Cardiac fibroblast (primary cell): ENCODE data around the gene HLA-B.

Source experiments
- DNase-seq, 2 donors: peaks; one replicate each; pipeline versions ENCODE4 v3.0.0 to v3.0.0-alpha.2; 2010; ENCODE audit warnings: low read depth in 2 of 2
- H3K4me3 ChIP-seq, 2 donors: replicated peaks in 1 of 2; 1 replicate in 1 of 2; 2 replicates in 1 of 2; pipeline ENCODE4 v1.5.1; 2011; ENCODE audit warnings: low read depth in 2 of 2, low read length in 2 of 2, mild to moderate bottlenecking in 2 of 2, moderate library complexity in 1 of 2
- CTCF ChIP-seq: IDR thresholded peaks from one replicate; pipeline ENCODE4 v1.5.1; 2011; ENCODE audit warnings: low read depth, mild to moderate bottlenecking, low read length, inconsistent platforms

HLA-B gene

GRCh38 chr6:31328355-31328960 lies 28.5 kb downstream of the HLA-B start:
- no peak overlapping the region for H3K4me3 ChIP-seq
- TF ChIP-seq CTCF, result no peak
- no peak for DNase-seq

DNA sequence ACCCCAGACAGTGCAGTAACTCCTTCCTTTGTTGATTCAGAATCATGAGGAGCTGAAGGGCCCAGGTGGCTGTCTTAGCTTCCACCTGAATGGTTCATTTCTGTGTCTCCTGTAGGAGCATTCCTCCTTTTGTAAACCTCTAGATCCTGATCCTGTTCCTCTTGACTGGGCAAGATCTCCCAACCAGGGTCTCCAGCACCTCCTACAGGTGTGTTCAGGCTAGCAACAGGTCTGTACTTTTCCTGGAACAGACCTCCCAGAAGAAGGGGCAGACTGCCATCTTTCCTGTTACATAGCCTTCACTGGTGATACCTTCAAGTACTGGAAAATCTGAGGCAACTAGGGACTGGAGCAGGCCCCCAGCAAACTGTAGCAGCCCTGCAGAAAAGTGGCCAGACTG lies 35.2 kb downstream of the HLA-B start:
- DNase-seq, result no peak
- no peak for TF ChIP-seq CTCF
- no peak overlapping the region for H3K4me3 ChIP-seq

- no peak for TF ChIP-seq CTCF
- no peak for DNase-seq
- no peak overlapping the region for H3K4me3 ChIP-seq
Observed at GRCh38 chr6:31321005-31321707, 35.8 kb downstream of the HLA-B start.

- no peak for TF ChIP-seq CTCF
- DNase-seq, result no peak
- H3K4me3 ChIP-seq, result no peak overlapping the region
Observed at GRCh38 chr6:31317036-31317435, 39.9 kb downstream of the HLA-B start.

DNA sequence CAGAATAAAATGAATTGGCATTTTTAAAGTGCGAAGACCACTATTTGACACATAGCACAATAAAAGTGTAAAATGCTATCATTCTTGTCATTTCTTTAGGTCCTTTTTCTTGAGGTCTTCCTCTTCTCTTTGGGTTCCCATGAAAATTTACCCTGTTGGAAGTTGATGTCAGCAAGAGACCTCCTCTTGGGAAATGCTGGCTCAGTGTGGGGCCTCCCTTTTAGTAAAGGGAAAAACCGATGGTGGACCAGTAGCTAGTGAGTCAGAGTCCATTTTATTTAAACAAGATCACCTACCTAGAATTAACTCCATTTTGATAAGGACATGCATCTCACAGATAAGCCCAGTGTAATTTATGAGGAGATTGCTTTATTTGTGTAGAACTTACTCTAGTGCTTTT lies 47.3 kb downstream of the HLA-B start:
- TF ChIP-seq CTCF, result no peak
- DNase-seq, result no peak
- no peak overlapping the region for H3K4me3 ChIP-seq

- H3K4me3 ChIP-seq, result no peak overlapping the region
- TF ChIP-seq CTCF, result no peak
- no peak for DNase-seq
Observed at GRCh38 chr6:31308845-31309175, 48.2 kb downstream of the HLA-B start.
